CD8-positive, alpha-beta memory T cell (primary cell): ENCODE data around the gene PLCD3. TPM values are rescaled to one million over a fixed set of nuclear protein-coding genes. Genes with fewer than 3 reads are reported as not detected.
A peak's percentile ranks its signal among the peaks of the same experiment; 100 is the strongest.

ENCODE experiments used
- CTCF ChIA-PET: fragments of 350-600 bp; sonication (Branson Sonifier 250); formaldehyde crosslinking; loops from one replicate; lab custom pipeline; 2021; ENCODE audit warnings: antibody characterized with exemption; lab: Charles Lee
- POLR2A ChIA-PET: fragments of 350-600 bp; sonication (Branson Sonifier 250); formaldehyde crosslinking; loops from one replicate; lab custom pipeline; 2021; ENCODE audit warnings: antibody characterized with exemption; lab: Charles Lee
- DNase-seq, 5 donors: peaks; one replicate each; pipeline versions ENCODE4 v3.0.0 to v3.0.0-alpha.2; 2020 to 2022; ENCODE audit warnings: mixed read lengths in 1 of 5
- H3K27ac ChIP-seq: one replicate; pipeline ENCODE4 v1.7.0; 2013; ENCODE audit warnings: low read depth, mild to moderate bottlenecking, low read length, moderate library complexity
- H3K27me3 ChIP-seq: 2 replicates; pipeline ENCODE4 v1.7.0; 2013; ENCODE audit warnings: low read length, mild to moderate bottlenecking; ENCODE audit not compliant: insufficient read depth, poor library complexity, severe bottlenecking
- H3K36me3 ChIP-seq: 2 replicates; pipeline ENCODE4 v1.7.0; 2013; ENCODE audit warnings: mild to moderate bottlenecking, low read length, moderate library complexity; ENCODE audit not compliant: insufficient read depth
- H3K4me1 ChIP-seq: 2 replicates; pipeline ENCODE4 v1.7.0; 2013; ENCODE audit warnings: mild to moderate bottlenecking, low read length, moderate library complexity; ENCODE audit not compliant: insufficient read depth
- H3K4me3 ChIP-seq: 2 replicates; pipeline ENCODE4 v1.7.0; 2013; ENCODE audit warnings: mild to moderate bottlenecking, low read length
- H3K9me3 ChIP-seq: 2 replicates; pipeline ENCODE4 v1.7.0; 2013; ENCODE audit warnings: mild to moderate bottlenecking, low read length
- H3K27ac Mint-ChIP-seq, 8 donors: one replicate each; pipeline ENCODE4 v1.8.0; 2020 to 2021; ENCODE audit warnings: mixed read lengths in 8 of 8, mild to moderate bottlenecking in 6 of 8, inconsistent platforms in 3 of 8, moderate library complexity in 3 of 8
- H3K27me3 Mint-ChIP-seq, 2 donors: one replicate each; pipeline ENCODE4 v1.8.0; 2020 to 2021; ENCODE audit warnings: mixed read lengths in 2 of 2, mild to moderate bottlenecking in 1 of 2, moderate library complexity in 1 of 2
- H3K36me3 Mint-ChIP-seq, 3 donors: one replicate each; pipeline ENCODE4 v1.8.0; 2020 to 2021; ENCODE audit warnings: mixed read lengths in 3 of 3, inconsistent platforms in 1 of 3, mild to moderate bottlenecking in 1 of 3
- H3K4me1 Mint-ChIP-seq, 3 donors: one replicate each; pipeline ENCODE4 v1.8.0; 2020 to 2021; ENCODE audit warnings: mixed read lengths in 3 of 3, inconsistent platforms in 1 of 3, mild to moderate bottlenecking in 1 of 3
- H3K4me3 Mint-ChIP-seq, 7 donors: one replicate each; pipeline ENCODE4 v1.8.0; 2020 to 2021; ENCODE audit warnings: mixed read lengths in 7 of 7, mild to moderate bottlenecking in 6 of 7, moderate library complexity in 4 of 7, inconsistent platforms in 2 of 7
- H3K9me3 Mint-ChIP-seq, 5 donors: one replicate each; pipeline ENCODE4 v1.8.0; 2020 to 2022; ENCODE audit warnings: mixed read lengths in 5 of 5, mild to moderate bottlenecking in 3 of 5, moderate library complexity in 2 of 5, inconsistent platforms in 1 of 5
- polyA plus RNA-seq: library from polyadenylated mRNA; unstranded; fragments of 300-500 nt; fragmentation: Illumina TruSeq; gene quantifications from one replicate; pipeline ENCODE4 v1.2.3, GENCODE V29; 2021
- total RNA-seq, 2 experiments: library from RNA; stranded (reverse); gene quantifications; one replicate each; pipeline ENCODE4 v1.2.3, GENCODE V29; 2021

Gene PLCD3
- total and polyA plus RNA-seq, 3 experiments from 2014 or later: 1.1 to 7.2 (median 5.5) TPM

DNA sequence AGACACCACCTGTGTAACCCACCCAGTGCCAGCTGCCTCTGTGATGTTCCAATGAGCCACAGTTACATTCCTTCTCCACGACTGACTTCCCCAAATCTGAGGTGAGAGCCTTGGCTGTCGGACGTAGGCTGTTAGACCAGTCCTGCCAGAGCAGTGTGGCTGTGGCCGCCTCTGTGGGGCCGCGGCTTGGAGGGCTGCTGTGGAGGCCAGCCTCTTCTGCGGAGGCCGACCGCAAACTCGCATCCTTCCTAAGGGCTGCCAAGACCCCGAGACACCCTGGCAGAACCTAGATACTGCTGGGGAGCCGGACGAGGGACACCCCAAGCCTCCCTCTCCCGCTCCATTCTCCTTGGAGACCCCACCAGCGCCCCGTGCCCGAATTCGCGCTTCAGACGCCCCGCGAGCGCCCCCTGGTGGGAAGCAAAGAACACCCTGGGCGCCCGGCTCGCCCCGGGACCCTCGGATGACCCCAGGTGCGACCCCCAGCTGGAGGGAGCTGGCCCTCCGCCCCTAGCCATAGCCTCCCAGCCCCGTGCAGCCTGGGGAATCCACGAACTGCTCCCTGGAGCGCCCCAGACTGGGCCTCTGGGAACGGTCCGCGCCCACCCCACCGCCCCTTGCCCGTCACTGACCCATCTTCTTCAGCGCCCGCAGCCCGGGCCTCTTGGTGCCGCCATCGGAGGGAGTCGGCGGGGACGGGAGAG lies 547 bp downstream of the PLCD3 start:
- ChIA-PET POLR2A (interaction anchor here (1.4 kb wide), 1 partner anchor 30 kb away, joined by 4 read pairs; the partner anchor contains the start of gene HEXIM2), CTCF (interaction anchor here (0.6 to 9.7 kb wide), 9 partner anchors 18 to 212 kb away, joined by 3 to 315 read pairs (median 4); partner anchors contain the start of gene HEXIM1)
- H3K4me3 ChIP-seq: peak overlapping the region; percentile 32
- H3K36me3 ChIP-seq: no peaks in the 10 kb centered on the region
- H3K36me3 Mint-ChIP-seq: peaks cover 0 to 2% (median 0%) of the 10 kb centered on the region in 3 donors
- H3K4me3 Mint-ChIP-seq: peak overlapping the region; percentile 61 to 92 (median 72)
- H3K27ac ChIP-seq: peak overlapping the region; percentile 24
- H3K9me3 ChIP-seq: no peaks in the 10 kb centered on the region
- H3K9me3 Mint-ChIP-seq: no peaks in the 10 kb centered on the region
- peak; percentile 15 to 66 (median 37) for DNase-seq
- no peaks in the 10 kb centered on the region for H3K27me3 ChIP-seq
- peaks cover 0 to 4% of the 10 kb centered on the region in 2 donors for H3K27me3 Mint-ChIP-seq
- peaks cover 11% of the 10 kb centered on the region for H3K4me1 ChIP-seq
- H3K27ac Mint-ChIP-seq: peak overlapping the region in 3 of 8 donors; percentile 38 to 58 (median 39)
- peaks cover 15 to 31% (median 20%) of the 10 kb centered on the region in 3 donors for H3K4me1 Mint-ChIP-seq

GRCh38 chr17:45130681-45131615 lies 1.4 kb downstream of the PLCD3 start:
- Histone ChIP-seq H3K4me3 (no peak overlapping the region), H3K27ac (no peak overlapping the region), H3K27me3 (no peaks in the 10 kb centered on the region), H3K36me3 (no peaks in the 10 kb centered on the region), H3K4me1 (peaks cover 3% of the 10 kb centered on the region), H3K9me3 (no peaks in the 10 kb centered on the region)
- no peak for DNase-seq
- Mint-ChIP-seq H3K4me3 (peak overlapping the region; percentile 61 to 92 (median 81)), H3K9me3 (no peaks in the 10 kb centered on the region), H3K27me3 (peaks cover 0 to 4% of the 10 kb centered on the region in 2 donors), H3K36me3 (peaks cover 0 to 2% (median 0%) of the 10 kb centered on the region in 3 donors), H3K27ac (peak overlapping the region in 5 of 8 donors; percentile 12 to 70 (median 38)), H3K4me1 (peaks cover 9 to 23% (median 15%) of the 10 kb centered on the region in 3 donors)
- CTCF ChIA-PET: interaction anchor here (1.6 to 9.7 kb wide), 4 partner anchors 19 to 211 kb away, joined by 4 to 315 read pairs (median 8); partner anchors contain the start of gene HEXIM1
- POLR2A ChIA-PET: interaction anchor here (0.5 to 1.4 kb wide), 2 partner anchors 31 to 196 kb away, joined by 3 to 4 read pairs; partner anchors contain the start of gene HEXIM2

DNA sequence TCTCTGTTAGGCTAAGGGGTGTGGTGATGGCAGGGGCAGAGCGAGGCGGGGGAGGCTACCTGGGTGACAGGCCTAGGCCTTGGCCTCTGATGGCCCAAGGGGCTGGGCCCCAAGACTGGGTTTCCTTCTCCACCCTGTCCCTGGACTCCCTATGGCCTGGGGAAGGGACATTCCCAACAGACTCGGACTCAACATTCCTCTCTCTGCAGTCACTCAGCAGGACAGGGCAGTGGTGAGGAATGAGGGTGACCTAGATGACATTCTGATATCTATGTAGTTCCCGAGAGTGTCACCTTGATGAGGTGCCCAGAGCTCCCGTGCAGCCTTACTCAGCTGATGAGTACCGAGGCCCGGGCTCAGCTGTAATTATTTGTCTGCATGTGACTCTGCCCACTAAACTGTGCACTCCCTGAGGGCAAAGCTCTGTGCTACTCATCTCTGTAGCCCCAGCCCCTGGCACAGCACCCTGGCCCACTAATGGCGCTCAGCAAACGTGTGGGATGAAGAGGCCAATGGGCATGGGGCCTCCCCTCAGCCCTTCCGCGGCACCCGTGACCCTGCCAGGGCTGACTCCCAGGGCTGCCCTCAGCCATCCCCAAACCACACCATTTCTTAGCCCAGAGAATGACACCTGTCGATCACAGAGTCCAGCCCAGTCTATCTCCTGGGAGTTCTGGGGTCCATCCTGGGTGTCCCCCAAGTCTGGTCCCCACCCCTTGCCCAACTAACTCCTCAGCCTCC lies 2.2 kb downstream of the PLCD3 start:
- peaks cover 0 to 2% (median 0%) of the 10 kb centered on the region in 3 donors for H3K36me3 Mint-ChIP-seq
- no peak for DNase-seq
- H3K27ac Mint-ChIP-seq: no peak overlapping the region
- ChIA-PET POLR2A (no interaction called here), CTCF (interaction anchor here (2.6 to 9.7 kb wide), 2 partner anchors 20 to 67 kb away, joined by 9 to 315 read pairs; partner anchors contain the start of gene HEXIM1)
- H3K4me1 ChIP-seq: no peaks in the 10 kb centered on the region
- no peak overlapping the region for H3K27ac ChIP-seq
- H3K27me3 Mint-ChIP-seq: peaks cover 0 to 4% of the 10 kb centered on the region in 2 donors
- peak overlapping the region in 4 of 7 donors; percentile 24 to 92 (median 64) for H3K4me3 Mint-ChIP-seq
- no peaks in the 10 kb centered on the region for H3K27me3 ChIP-seq
- no peaks in the 10 kb centered on the region for H3K9me3 ChIP-seq
- H3K36me3 ChIP-seq: no peaks in the 10 kb centered on the region
- H3K4me1 Mint-ChIP-seq: peaks cover 3 to 15% (median 7%) of the 10 kb centered on the region in 3 donors
- H3K9me3 Mint-ChIP-seq: no peaks in the 10 kb centered on the region
- H3K4me3 ChIP-seq: no peak overlapping the region

- H3K27me3 ChIP-seq: no peaks in the 10 kb centered on the region
- no peak overlapping the region for H3K27ac ChIP-seq
- H3K36me3 ChIP-seq: no peaks in the 10 kb centered on the region
- no peak overlapping the region for H3K4me3 ChIP-seq
- Mint-ChIP-seq H3K4me3 (peak overlapping the region in 1 of 7 donors; percentile 70), H3K9me3 (no peaks in the 10 kb centered on the region), H3K4me1 (peaks cover 2 to 13% (median 4%) of the 10 kb centered on the region in 3 donors), H3K27me3 (peaks cover 0 to 4% of the 10 kb centered on the region in 2 donors), H3K36me3 (peaks cover 0 to 2% (median 0%) of the 10 kb centered on the region in 3 donors), H3K27ac (no peak overlapping the region)
- CTCF ChIA-PET: interaction anchor here (2.6 to 9.7 kb wide), 2 partner anchors 20 to 68 kb away, joined by 9 to 315 read pairs; partner anchors contain the start of gene HEXIM1
- DNase-seq: no peak
- no peaks in the 10 kb centered on the region for H3K4me1 ChIP-seq
- POLR2A ChIA-PET: no interaction called here
- H3K9me3 ChIP-seq: no peaks in the 10 kb centered on the region
These were observed 2.8 kb downstream of the PLCD3 start for GRCh38 chr17:45129426-45129939.

GRCh38 chr17:45128989-45129388 lies 3.3 kb downstream of the PLCD3 start:
- peak overlapping the region in 1 of 7 donors; percentile 70 for H3K4me3 Mint-ChIP-seq
- peaks cover 0 to 4% of the 10 kb centered on the region in 2 donors for H3K27me3 Mint-ChIP-seq
- ChIA-PET POLR2A (no interaction called here), CTCF (interaction anchor here (2.6 to 9.7 kb wide), 2 partner anchors 21 to 69 kb away, joined by 9 to 315 read pairs; partner anchors contain the start of gene HEXIM1)
- H3K9me3 ChIP-seq: no peaks in the 10 kb centered on the region
- H3K4me1 Mint-ChIP-seq: peaks cover 2 to 13% (median 4%) of the 10 kb centered on the region in 3 donors
- no peaks in the 10 kb centered on the region for H3K36me3 ChIP-seq
- DNase-seq: no peak
- no peak overlapping the region for H3K4me3 ChIP-seq
- H3K27ac Mint-ChIP-seq: no peak overlapping the region
- H3K9me3 Mint-ChIP-seq: no peaks in the 10 kb centered on the region
- H3K4me1 ChIP-seq: no peaks in the 10 kb centered on the region
- H3K27me3 ChIP-seq: no peaks in the 10 kb centered on the region
- H3K27ac ChIP-seq: no peak overlapping the region
- peaks cover 0 to 2% (median 0%) of the 10 kb centered on the region in 3 donors for H3K36me3 Mint-ChIP-seq

DNA sequence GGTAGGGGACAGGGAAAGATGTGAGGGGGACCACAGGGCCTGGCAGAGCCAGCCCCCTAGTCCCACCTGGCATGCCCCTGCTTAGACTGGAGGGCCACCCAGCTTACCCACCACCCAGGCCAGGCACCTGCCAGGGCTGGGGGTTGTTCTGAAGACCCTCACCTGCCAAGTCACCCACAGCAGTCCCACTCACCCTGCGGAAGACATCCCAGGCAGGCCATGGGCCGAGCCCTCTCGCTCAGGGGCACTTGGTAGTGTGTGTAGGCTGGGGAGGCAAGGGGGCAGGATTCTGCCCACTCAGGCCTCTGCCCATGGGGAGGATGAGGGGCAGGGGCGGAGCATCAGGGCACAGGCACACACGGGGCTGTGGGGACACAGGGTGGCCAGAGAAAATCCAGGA lies 4.0 kb downstream of the PLCD3 start:
- Mint-ChIP-seq H3K4me1 (peaks cover 0 to 9% (median under 1%) of the 10 kb centered on the region in 3 donors), H3K9me3 (no peaks in the 10 kb centered on the region), H3K4me3 (no peak overlapping the region), H3K36me3 (peaks cover 0 to 2% (median 0%) of the 10 kb centered on the region in 3 donors), H3K27ac (no peak overlapping the region), H3K27me3 (peaks cover 0 to 4% of the 10 kb centered on the region in 2 donors)
- no peaks in the 10 kb centered on the region for H3K36me3 ChIP-seq
- H3K9me3 ChIP-seq: no peaks in the 10 kb centered on the region
- no peaks in the 10 kb centered on the region for H3K27me3 ChIP-seq
- H3K27ac ChIP-seq: no peak overlapping the region
- CTCF ChIA-PET: no interaction called here
- no peak overlapping the region for H3K4me3 ChIP-seq
- no peak for DNase-seq
- POLR2A ChIA-PET: no interaction called here
- H3K4me1 ChIP-seq: no peaks in the 10 kb centered on the region
